Stimulated activated memory B cell treated with anti-CD40 and anti-IgM and Interleukin-4, amounts not matched to agents 10 μg/mL and 1 μg/mL and 100 μg/mL, for 72 hours (primary cell): ENCODE results near the gene LPIN3.

Source experiments
- ATAC-seq: fragments of 150-1000 bp; cut with Tn5 transposase; 2 replicates; pipeline ENCODE4 v1.10.0; 2021
- H3K27ac Mint-ChIP-seq: one replicate; pipeline ENCODE4 v1.8.0; 2022; ENCODE audit warnings: mild to moderate bottlenecking, mixed read lengths
- H3K27me3 Mint-ChIP-seq: one replicate; pipeline ENCODE4 v1.8.0; 2022; ENCODE audit warnings: mixed read lengths
- H3K36me3 Mint-ChIP-seq: one replicate; pipeline ENCODE4 v1.8.0; 2022; ENCODE audit warnings: mixed read lengths
- H3K4me1 Mint-ChIP-seq: one replicate; pipeline ENCODE4 v1.8.0; 2022; ENCODE audit warnings: mixed read lengths
- H3K4me3 Mint-ChIP-seq: one replicate; pipeline ENCODE4 v1.8.0; 2022; ENCODE audit warnings: mild to moderate bottlenecking, moderate library complexity, mixed read lengths
- H3K9me3 Mint-ChIP-seq: one replicate; pipeline ENCODE4 v1.8.0; 2022; ENCODE audit warnings: mixed read lengths

LPIN3 gene

GRCh38 chr20:41380551-41381193 lies 40.1 kb downstream of the LPIN3 start:
- peaks cover 9% of the 10 kb centered on the region for H3K4me1 Mint-ChIP-seq
- no peak for ATAC-seq
- H3K4me3 Mint-ChIP-seq: no peak overlapping the region
- no peaks in the 10 kb centered on the region for H3K36me3 Mint-ChIP-seq
- H3K27me3 Mint-ChIP-seq: peaks cover 64% of the 10 kb centered on the region
- H3K9me3 Mint-ChIP-seq: peaks cover 2% of the 10 kb centered on the region
- H3K27ac Mint-ChIP-seq: no peak overlapping the region

GRCh38 chr20:41382791-41383305 lies 42.2 kb downstream of the LPIN3 start:
- no peak overlapping the region for H3K4me3 Mint-ChIP-seq
- H3K27me3 Mint-ChIP-seq: peaks cover 51% of the 10 kb centered on the region
- H3K4me1 Mint-ChIP-seq: peaks cover 9% of the 10 kb centered on the region
- H3K27ac Mint-ChIP-seq: no peak overlapping the region
- H3K36me3 Mint-ChIP-seq: no peaks in the 10 kb centered on the region
- no peak for ATAC-seq
- peaks cover 2% of the 10 kb centered on the region for H3K9me3 Mint-ChIP-seq

GRCh38 chr20:41386502-41387427 lies 46.1 kb downstream of the LPIN3 start:
- no peaks in the 10 kb centered on the region for H3K4me1 Mint-ChIP-seq
- no peak overlapping the region for H3K27ac Mint-ChIP-seq
- H3K9me3 Mint-ChIP-seq: peaks cover 5% of the 10 kb centered on the region
- no peak overlapping the region for H3K4me3 Mint-ChIP-seq
- ATAC-seq: no peak
- peaks cover 30% of the 10 kb centered on the region for H3K27me3 Mint-ChIP-seq
- no peaks in the 10 kb centered on the region for H3K36me3 Mint-ChIP-seq

GRCh38 chr20:41387444-41387851 lies 46.8 kb downstream of the LPIN3 start:
- no peaks in the 10 kb centered on the region for H3K4me1 Mint-ChIP-seq

GRCh38 chr20:41390889-41391288 lies 50.3 kb downstream of the LPIN3 start:
- Mint-ChIP-seq H3K9me3 (peaks cover 3% of the 10 kb centered on the region), H3K27me3 (peaks cover 7% of the 10 kb centered on the region)
- no peak for ATAC-seq

More at GRCh38 chr20:41387444-41387851, 46.8 kb downstream of the LPIN3 start:
- peaks cover 30% of the 10 kb centered on the region for H3K27me3 Mint-ChIP-seq
- ATAC-seq: no peak
- no peak overlapping the region for H3K27ac Mint-ChIP-seq
- peaks cover 5% of the 10 kb centered on the region for H3K9me3 Mint-ChIP-seq
- no peaks in the 10 kb centered on the region for H3K36me3 Mint-ChIP-seq
- H3K4me3 Mint-ChIP-seq: no peak overlapping the region

GRCh38 chr20:41391587-41392001 lies 51.0 kb downstream of the LPIN3 start:
- no peak for ATAC-seq
- Mint-ChIP-seq H3K36me3 (no peaks in the 10 kb centered on the region), H3K4me3 (no peak overlapping the region), H3K9me3 (peaks cover 3% of the 10 kb centered on the region), H3K27me3 (peaks cover under 1% of the 10 kb centered on the region), H3K4me1 (no peaks in the 10 kb centered on the region), H3K27ac (no peak overlapping the region)

More at GRCh38 chr20:41390889-41391288, 50.3 kb downstream of the LPIN3 start:
- no peaks in the 10 kb centered on the region for H3K4me1 Mint-ChIP-seq
- no peaks in the 10 kb centered on the region for H3K36me3 Mint-ChIP-seq
- no peak overlapping the region for H3K4me3 Mint-ChIP-seq
- no peak overlapping the region for H3K27ac Mint-ChIP-seq

- ATAC-seq: no peak
- H3K36me3 Mint-ChIP-seq: no peaks in the 10 kb centered on the region
- H3K27ac Mint-ChIP-seq: no peak overlapping the region
- no peaks in the 10 kb centered on the region for H3K27me3 Mint-ChIP-seq
- H3K9me3 Mint-ChIP-seq: peaks cover 3% of the 10 kb centered on the region
- H3K4me3 Mint-ChIP-seq: no peak overlapping the region
- H3K4me1 Mint-ChIP-seq: no peaks in the 10 kb centered on the region
Observed at GRCh38 chr20:41392295-41392694, 51.7 kb downstream of the LPIN3 start.

GRCh38 chr20:41392871-41393704 lies 52.5 kb downstream of the LPIN3 start:
- Mint-ChIP-seq H3K27ac (no peak overlapping the region), H3K27me3 (no peaks in the 10 kb centered on the region), H3K4me3 (no peak overlapping the region), H3K9me3 (peaks cover 3% of the 10 kb centered on the region), H3K36me3 (no peaks in the 10 kb centered on the region), H3K4me1 (no peaks in the 10 kb centered on the region)
- no peak for ATAC-seq

- H3K36me3 Mint-ChIP-seq: no peaks in the 10 kb centered on the region
- no peak for ATAC-seq
- H3K4me1 Mint-ChIP-seq: no peaks in the 10 kb centered on the region
- no peak overlapping the region for H3K4me3 Mint-ChIP-seq
- H3K27ac Mint-ChIP-seq: no peak overlapping the region
- H3K9me3 Mint-ChIP-seq: peaks cover 3% of the 10 kb centered on the region
- H3K27me3 Mint-ChIP-seq: no peaks in the 10 kb centered on the region
Observed at GRCh38 chr20:41393705-41394066, 53.1 kb downstream of the LPIN3 start.

- H3K27ac Mint-ChIP-seq: no peak overlapping the region
- no peak overlapping the region for H3K4me3 Mint-ChIP-seq
- ATAC-seq: no peak
- H3K36me3 Mint-ChIP-seq: no peaks in the 10 kb centered on the region
- peaks cover 3% of the 10 kb centered on the region for H3K9me3 Mint-ChIP-seq
- no peaks in the 10 kb centered on the region for H3K27me3 Mint-ChIP-seq
- no peaks in the 10 kb centered on the region for H3K4me1 Mint-ChIP-seq
Observed at GRCh38 chr20:41394081-41394480, 53.5 kb downstream of the LPIN3 start.

GRCh38 chr20:41394931-41395666 lies 54.5 kb downstream of the LPIN3 start:
- Mint-ChIP-seq H3K9me3 (peaks cover 3% of the 10 kb centered on the region), H3K27ac (no peak overlapping the region), H3K27me3 (no peaks in the 10 kb centered on the region), H3K36me3 (no peaks in the 10 kb centered on the region), H3K4me1 (no peaks in the 10 kb centered on the region), H3K4me3 (no peak overlapping the region)
- ATAC-seq: no peak

GRCh38 chr20:41395667-41396664 lies 55.3 kb downstream of the LPIN3 start:
- no peak overlapping the region for H3K4me3 Mint-ChIP-seq
- no peaks in the 10 kb centered on the region for H3K4me1 Mint-ChIP-seq
- H3K27ac Mint-ChIP-seq: no peak overlapping the region
- H3K27me3 Mint-ChIP-seq: no peaks in the 10 kb centered on the region
- H3K36me3 Mint-ChIP-seq: no peaks in the 10 kb centered on the region
- peaks cover 3% of the 10 kb centered on the region for H3K9me3 Mint-ChIP-seq
- ATAC-seq: no peak

- H3K36me3 Mint-ChIP-seq: peaks cover 12% of the 10 kb centered on the region
- H3K4me1 Mint-ChIP-seq: no peaks in the 10 kb centered on the region
- H3K4me3 Mint-ChIP-seq: no peak overlapping the region
- no peak for ATAC-seq
- H3K9me3 Mint-ChIP-seq: no peaks in the 10 kb centered on the region
- no peak overlapping the region for H3K27ac Mint-ChIP-seq
- H3K27me3 Mint-ChIP-seq: no peaks in the 10 kb centered on the region
Observed at GRCh38 chr20:41398408-41398807, 57.8 kb downstream of the LPIN3 start.
